HepG2 (cell line): ENCODE data around the gene MISP3. TPM values are rescaled to one million over a fixed set of nuclear protein-coding genes. Genes with fewer than 3 reads are reported as not detected.

Experiments
- ATAC-seq: fragments of 200-7000 bp; cut with Tn5 transposase; 3 replicates; pipeline ENCODE4 v1.9.1; 2020; ENCODE audit warnings: mild to moderate bottlenecking, moderate library complexity
- BruUV-seq: library from RNA; stranded (reverse); fragments of 400-500 nt; replicated peaks from 2 replicates; lab custom pipeline; 2021; lab: Mats Ljungman, UMichigan
- CTCF ChIA-PET: fragments of 300-600 bp; formaldehyde crosslinking; extraction: SDS; loops from one replicate; lab custom pipeline; 2021; ENCODE audit warnings: low total read pairs, inconsistent platforms, low intra/inter-chr PET ratio; lab: Yijun Ruan, JAX
- POLR2A ChIA-PET: fragments of 350-600 bp; sonication (Branson Sonifier 250); formaldehyde crosslinking; loops from one replicate; lab custom pipeline; 2020; ENCODE audit warnings: antibody characterized with exemption, inconsistent platforms; lab: Yijun Ruan, JAX
- DNase-seq: peaks from one replicate; pipeline ENCODE4 v3.0.0-alpha.2; 2015; ENCODE audit warnings: low spot score
- FAIRE-seq: peaks from 3 replicates; lab custom pipeline; 2011; peaks lifted over from hg19 to GRCh38; lab: Jason Lieb, UNC
- H2AFZ ChIP-seq: one replicate; pipeline ENCODE4 v1.6.1; 2011; ENCODE audit warnings: low read length, inconsistent platforms
- H3K27ac ChIP-seq: fragments of 300-600 bp; 3 replicates; pipeline ENCODE4 v1.8.0; 2011; ENCODE audit warnings: mixed run types, mild to moderate bottlenecking, mixed read lengths, low read length, inconsistent platforms; ENCODE audit not compliant: insufficient read depth; ENCODE audit errors: extremely low read length
- H3K27me3 ChIP-seq, 2 experiments: fragments of 200-600 bp in 1 of 2; 2 replicates in 1 of 2; 3 replicates in 1 of 2; pipeline versions ENCODE4 v1.6.0 to v1.8.0; 2011; ENCODE audit warnings: low read length in 2 of 2, mild to moderate bottlenecking in 2 of 2, moderate library complexity in 2 of 2, inconsistent platforms in 1 of 2; ENCODE audit not compliant: insufficient read depth in 2 of 2, control insufficient read depth in 1 of 2
- H3K36me3 ChIP-seq, 2 experiments: fragments of 200-600 bp in 1 of 2; replicated peaks in 1 of 2; 2 replicates in 1 of 2; 3 replicates in 1 of 2; pipeline versions ENCODE4 v1.5.1 to v1.8.0; 2011; ENCODE audit warnings: low read length in 2 of 2, inconsistent platforms in 1 of 2; ENCODE audit not compliant: insufficient read depth in 2 of 2, control insufficient read depth in 1 of 2
- H3K4me1 ChIP-seq: 2 replicates; pipeline ENCODE4 v1.5.1; 2012; ENCODE audit warnings: low read length, inconsistent platforms; ENCODE audit not compliant: insufficient read depth
- H3K4me2 ChIP-seq: 2 replicates; pipeline ENCODE4 v1.6.0; 2011; ENCODE audit warnings: low read depth, low read length, inconsistent platforms
- H3K4me3 ChIP-seq, 3 experiments: fragments of 200-600 bp in 1 of 3; sonication (generic), shearing (Covaris generic) in 1 of 3; replicated peaks in 1 of 3; 2 replicates each; pipeline ENCODE4 v1.5.1; 2011 to 2016; ENCODE audit warnings: low read length in 3 of 3, inconsistent platforms in 2 of 3, low read depth in 2 of 3, mild to moderate bottlenecking in 2 of 3, control low read depth in 1 of 3, mixed read lengths in 1 of 3; ENCODE audit not compliant: insufficient read depth in 1 of 3
- H3K79me2 ChIP-seq: one replicate; pipeline ENCODE4 v1.6.1; 2011; ENCODE audit warnings: low read length, inconsistent platforms; ENCODE audit not compliant: insufficient read depth
- H3K9ac ChIP-seq: 2 replicates; pipeline ENCODE4 v1.6.0; 2011; ENCODE audit warnings: mild to moderate bottlenecking, low read depth, low read length, inconsistent platforms; ENCODE audit not compliant: insufficient read depth
- H3K9me3 ChIP-seq: 2 replicates; pipeline ENCODE4 v1.5.1; 2012; ENCODE audit warnings: mild to moderate bottlenecking, low read length
- H4K20me1 ChIP-seq: 2 replicates; pipeline ENCODE4 v1.6.0; 2011; ENCODE audit warnings: inconsistent platforms, mild to moderate bottlenecking, low read length, moderate library complexity; ENCODE audit not compliant: insufficient read depth
- JUNB ChIP-seq: sonication (generic); formaldehyde crosslinking; IDR thresholded peaks from 2 replicates; pipeline ENCODE4 v1.8.0; 2022; ENCODE audit warnings: missing genetic modification reagents, mild to moderate bottlenecking, borderline replicate concordance
- PCBP1 ChIP-seq: fragments of 200-400 bp; formaldehyde crosslinking; IDR thresholded peaks from 2 replicates; pipeline ENCODE4 v1.6.1; 2017; ENCODE audit warnings: mild to moderate bottlenecking, low read depth, low read length, borderline replicate concordance
- PITX1 ChIP-seq: sonication (generic); formaldehyde crosslinking; IDR thresholded peaks from 2 replicates; pipeline ENCODE4 v1.5.1; 2020; ENCODE audit warnings: mild to moderate bottlenecking, missing genetic modification reagents
- ZKSCAN1 ChIP-seq: fragments of 150-350 bp; IDR thresholded peaks from 2 replicates; pipeline ENCODE4 v1.6.1; 2014; ENCODE audit warnings: low read length
- ZNF629 ChIP-seq: sonication (generic); formaldehyde crosslinking; conservative IDR thresholded peaks from 2 replicates; pipeline ENCODE4 v1.5.0; 2020; ENCODE audit warnings: missing genetic modification reagents
- WGBS: methylation state at CpG from one replicate; pipeline ENCODE4 v1.1.6; 2017; ENCODE audit warnings: low lambda C conversion rate; 5-methylcytosine and 5-hydroxymethylcytosine counted together
- in situ Hi-C: cut with HindIII; loops from 2 replicates; pipeline ENCODE4 v1.10.0; 2017; ENCODE audit warnings: low pct_unique_long_range_greater_than_20kb; ENCODE audit not compliant: extremely low pct_ligation_motif_present
- intact Hi-C: fragments of 100-400 bp; cut with micrococcal nuclease; formaldehyde crosslinking; loops from one replicate; pipeline ENCODE4 v1.10.0; 2022; ENCODE audit not compliant: unreplicated experiment
- polyA plus RNA-seq, 8 experiments: library from polyadenylated mRNA; depleted of rRNA in 3 of 8; stranded (reverse) in 7 of 8; unstranded in 1 of 8; fragments of >200 nt; fragmentation: Illumina TruSeq in 4 of 8; extraction: Trizol in 4 of 8; gene quantifications; 2 replicates each; pipeline versions ENCODE4 v1.2.1 to v1.2.3, GENCODE V29; 2011 to 2016; ENCODE audit warnings: low read depth in 4 of 8, missing spikeins in 1 of 8, mixed read lengths in 1 of 8; ENCODE audit not compliant: insufficient read depth in 1 of 8
- total RNA-seq, 5 experiments: library from RNA; depleted of rRNA; stranded (reverse); fragments of >200 nt; fragmentation: Illumina TruSeq; extraction: Trizol; gene quantifications; 2 replicates each; pipeline ENCODE4 v1.2.3, GENCODE V29; 2016; ENCODE audit warnings: low read depth in 1 of 5
- TF ChIP-seq, protein P1 (sequence below): sonication (generic); formaldehyde crosslinking; IDR thresholded peaks from 2 replicates; pipeline ENCODE4 v1.4.0; 2020; ENCODE audit warnings: mild to moderate bottlenecking, low read depth, missing genetic modification reagents
- TF ChIP-seq, protein P2 (sequence below): sonication (generic); formaldehyde crosslinking; IDR thresholded peaks from 2 replicates; pipeline ENCODE4 v1.5.0; 2020; ENCODE audit warnings: missing genetic modification reagents
- TF ChIP-seq, protein P3 (sequence below): sonication (generic); formaldehyde crosslinking; IDR thresholded peaks from 2 replicates; pipeline ENCODE4 v1.4.0; 2020; ENCODE audit warnings: missing genetic modification reagents

The MISP3 gene
- total and polyA plus RNA-seq, 2 of the 13 experiments (the other 11 are each of a cell fraction or from before 2014, with no cell fraction given): 2.5 to 5.4 TPM

DNA sequence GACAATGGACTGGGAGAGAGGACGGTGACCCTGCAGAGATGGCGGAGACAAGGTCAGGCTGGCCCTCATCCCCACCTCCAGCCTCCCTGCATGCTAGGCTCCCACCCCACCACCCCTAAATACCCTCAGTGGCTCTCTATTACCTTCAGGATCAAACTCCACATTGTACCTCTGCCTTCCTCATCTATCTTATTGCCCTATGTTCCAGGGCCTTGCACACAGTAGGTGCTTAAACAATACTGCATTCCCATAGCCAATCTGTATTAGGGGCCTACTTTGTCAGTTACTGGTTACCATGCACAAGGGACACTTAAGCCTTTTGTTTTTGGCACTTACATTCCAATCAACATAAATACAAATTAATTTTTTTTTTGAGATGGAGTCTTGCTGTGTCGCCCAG, 17.2 kb upstream of the MISP3 start:
- WGBS: 70% methylated on average over 3 of the region's 3 CpGs

DNA sequence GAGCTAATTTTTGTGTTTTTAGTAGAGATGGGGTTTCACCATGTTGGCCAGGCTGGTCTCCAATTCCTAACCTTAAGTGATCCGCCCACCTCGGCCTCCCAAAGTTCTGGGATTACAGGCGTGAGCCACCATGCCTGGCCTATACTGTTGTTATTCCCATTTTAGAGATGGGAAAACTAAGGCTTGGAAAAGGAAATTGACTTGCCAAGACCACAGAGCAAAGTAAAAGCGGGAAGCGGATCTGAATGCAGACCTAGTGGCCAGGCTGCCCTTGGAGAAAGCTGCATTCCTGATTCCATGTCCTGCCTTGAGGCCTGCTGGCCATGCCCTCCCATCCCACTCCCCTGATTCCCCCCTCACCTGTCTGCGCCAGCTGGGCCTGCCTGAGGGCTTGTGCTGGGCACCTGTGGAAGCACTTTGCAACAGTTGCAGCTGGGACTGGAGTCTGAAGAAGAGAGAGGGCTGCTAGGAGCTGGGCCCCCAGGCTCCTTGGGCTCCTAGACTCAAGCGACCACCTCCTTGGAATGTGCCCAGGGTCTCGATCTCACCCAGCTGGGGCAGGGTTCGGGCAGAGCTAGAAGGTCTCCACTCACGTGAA, 16.4 kb upstream of the MISP3 start:
- Histone ChIP-seq H4K20me1 (no peaks in the 10 kb centered on the region), H3K27me3 (no peaks in the 10 kb centered on the region), H3K79me2 (no peaks in the 10 kb centered on the region), H3K4me1 (peaks cover 26% of the 10 kb centered on the region), H3K9me3 (no peaks in the 10 kb centered on the region), H3K4me3 (no peak overlapping the region), H3K9ac (no peak overlapping the region), H3K36me3 (no peaks in the 10 kb centered on the region), H3K4me2 (no peak overlapping the region), H2AFZ (no peak overlapping the region), H3K27ac (no peak overlapping the region)
- ATAC-seq: no peak
- ChIA-PET CTCF (no interaction called here), POLR2A (interaction anchor here (1.4 kb wide), 1 partner anchor 15 kb away, joined by 3 read pairs; no protein-coding TSS in a partner anchor)
- intact Hi-C loops (no loop called here), in situ Hi-C loops (loop anchor here (25.0 kb wide), 1 partner anchor 294 kb away; the partner anchor contains the start of genes C19orf53 and MRI1)
- DNase-seq: no peak
- 92% methylated on average over 5 of the region's 10 CpGs for WGBS
- no TSS peak for BruUV-seq
- no peak for FAIRE-seq
- TF ChIP-seq, protein P1, sequence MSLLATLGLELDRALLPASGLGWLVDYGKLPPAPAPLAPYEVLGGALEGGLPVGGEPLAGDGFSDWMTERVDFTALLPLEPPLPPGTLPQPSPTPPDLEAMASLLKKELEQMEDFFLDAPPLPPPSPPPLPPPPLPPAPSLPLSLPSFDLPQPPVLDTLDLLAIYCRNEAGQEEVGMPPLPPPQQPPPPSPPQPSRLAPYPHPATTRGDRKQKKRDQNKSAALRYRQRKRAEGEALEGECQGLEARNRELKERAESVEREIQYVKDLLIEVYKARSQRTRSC (CRISPR knock-in tag): no peak
- TF ChIP-seq JUNB (CRISPR knock-in tag) (no peak), ZNF629 (peak; percentile 78), PCBP1 (no peak)
- TF ChIP-seq, protein P2, sequence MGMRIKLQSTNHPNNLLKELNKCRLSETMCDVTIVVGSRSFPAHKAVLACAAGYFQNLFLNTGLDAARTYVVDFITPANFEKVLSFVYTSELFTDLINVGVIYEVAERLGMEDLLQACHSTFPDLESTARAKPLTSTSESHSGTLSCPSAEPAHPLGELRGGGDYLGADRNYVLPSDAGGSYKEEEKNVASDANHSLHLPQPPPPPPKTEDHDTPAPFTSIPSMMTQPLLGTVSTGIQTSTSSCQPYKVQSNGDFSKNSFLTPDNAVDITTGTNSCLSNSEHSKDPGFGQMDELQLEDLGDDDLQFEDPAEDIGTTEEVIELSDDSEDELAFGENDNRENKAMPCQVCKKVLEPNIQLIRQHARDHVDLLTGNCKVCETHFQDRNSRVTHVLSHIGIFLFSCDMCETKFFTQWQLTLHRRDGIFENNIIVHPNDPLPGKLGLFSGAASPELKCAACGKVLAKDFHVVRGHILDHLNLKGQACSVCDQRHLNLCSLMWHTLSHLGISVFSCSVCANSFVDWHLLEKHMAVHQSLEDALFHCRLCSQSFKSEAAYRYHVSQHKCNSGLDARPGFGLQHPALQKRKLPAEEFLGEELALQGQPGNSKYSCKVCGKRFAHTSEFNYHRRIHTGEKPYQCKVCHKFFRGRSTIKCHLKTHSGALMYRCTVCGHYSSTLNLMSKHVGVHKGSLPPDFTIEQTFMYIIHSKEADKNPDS: no peak

More for the DNA sequence above, 17.2 kb upstream of the MISP3 start:
- CTCF ChIA-PET: interaction anchor here (0.6 kb wide), 1 partner anchor 141 kb away, joined by 3 read pairs; no protein-coding TSS in a partner anchor
- peaks cover 18% of the 10 kb centered on the region for H3K4me1 ChIP-seq
- H3K9ac ChIP-seq: no peak overlapping the region
- FAIRE-seq (no peak), DNase-seq (no peak), ATAC-seq (no peak)
- no peaks in the 10 kb centered on the region for H3K36me3 ChIP-seq
- H2AFZ ChIP-seq: no peak overlapping the region
- in situ Hi-C loops: loop anchor here (25.0 kb wide), 1 partner anchor 293 kb away; the partner anchor contains the start of genes C19orf53 and MRI1
- no peaks in the 10 kb centered on the region for H4K20me1 ChIP-seq
- intact Hi-C loops: no loop called here
- no peaks in the 10 kb centered on the region for H3K79me2 ChIP-seq
- no peak overlapping the region for H3K4me2 ChIP-seq
- POLR2A ChIA-PET: interaction anchor here (1.4 kb wide), 1 partner anchor 16 kb away, joined by 3 read pairs; no protein-coding TSS in a partner anchor
- H3K9me3 ChIP-seq: no peaks in the 10 kb centered on the region
- TF ChIP-seq ZKSCAN1: peak; percentile 59; the same call in 1 of the 2 replicates
- TF ChIP-seq, protein P3, sequence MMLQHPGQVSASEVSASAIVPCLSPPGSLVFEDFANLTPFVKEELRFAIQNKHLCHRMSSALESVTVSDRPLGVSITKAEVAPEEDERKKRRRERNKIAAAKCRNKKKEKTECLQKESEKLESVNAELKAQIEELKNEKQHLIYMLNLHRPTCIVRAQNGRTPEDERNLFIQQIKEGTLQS (CRISPR knock-in tag): no peak
- TF ChIP-seq PITX1 (CRISPR knock-in tag): no peak
- no peak overlapping the region for H3K4me3 ChIP-seq
- BruUV-seq: no TSS peak
- H3K27ac ChIP-seq: no peak overlapping the region
- H3K27me3 ChIP-seq: no peaks in the 10 kb centered on the region
